C4-2B (cell line): Measurements from ENCODE around the gene RRAD.

Experiments
- ZFX ChIP-seq: fragments of 450-650 bp; IDR thresholded peaks from 2 replicates; pipeline ENCODE4 v1.6.1; 2017
- TF ChIP-seq, protein P1 (sequence below): fragments of 450-650 bp; conservative IDR thresholded peaks from 2 replicates; pipeline ENCODE4 v1.5.1; 2017; ENCODE audit warnings: mild to moderate bottlenecking

DNA sequence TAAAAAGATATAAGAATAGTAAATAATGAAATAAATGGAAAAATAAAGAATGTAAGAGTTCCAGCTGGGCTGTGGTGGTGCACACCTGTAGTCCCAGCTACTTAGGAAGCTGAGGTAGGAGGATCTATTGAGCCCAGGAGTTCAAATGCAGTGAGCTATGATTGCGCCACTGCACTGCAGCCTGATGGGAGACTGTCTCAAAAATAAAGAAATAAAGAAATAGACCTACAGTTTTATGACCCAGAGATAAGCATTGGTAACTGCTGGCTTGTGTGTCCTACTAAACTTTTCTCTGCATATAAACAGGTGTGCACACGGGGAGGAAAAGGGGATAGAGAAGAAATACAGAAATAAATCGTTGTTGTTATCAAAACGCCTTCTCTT lies 52.8 kb downstream of the RRAD start:
- TF ChIP-seq, protein P1, sequence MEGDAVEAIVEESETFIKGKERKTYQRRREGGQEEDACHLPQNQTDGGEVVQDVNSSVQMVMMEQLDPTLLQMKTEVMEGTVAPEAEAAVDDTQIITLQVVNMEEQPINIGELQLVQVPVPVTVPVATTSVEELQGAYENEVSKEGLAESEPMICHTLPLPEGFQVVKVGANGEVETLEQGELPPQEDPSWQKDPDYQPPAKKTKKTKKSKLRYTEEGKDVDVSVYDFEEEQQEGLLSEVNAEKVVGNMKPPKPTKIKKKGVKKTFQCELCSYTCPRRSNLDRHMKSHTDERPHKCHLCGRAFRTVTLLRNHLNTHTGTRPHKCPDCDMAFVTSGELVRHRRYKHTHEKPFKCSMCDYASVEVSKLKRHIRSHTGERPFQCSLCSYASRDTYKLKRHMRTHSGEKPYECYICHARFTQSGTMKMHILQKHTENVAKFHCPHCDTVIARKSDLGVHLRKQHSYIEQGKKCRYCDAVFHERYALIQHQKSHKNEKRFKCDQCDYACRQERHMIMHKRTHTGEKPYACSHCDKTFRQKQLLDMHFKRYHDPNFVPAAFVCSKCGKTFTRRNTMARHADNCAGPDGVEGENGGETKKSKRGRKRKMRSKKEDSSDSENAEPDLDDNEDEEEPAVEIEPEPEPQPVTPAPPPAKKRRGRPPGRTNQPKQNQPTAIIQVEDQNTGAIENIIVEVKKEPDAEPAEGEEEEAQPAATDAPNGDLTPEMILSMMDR: no peak
- no peak for TF ChIP-seq ZFX
